WTC11 (cell line): ENCODE results near the gene PPIB. TPM values are rescaled to one million over a fixed set of nuclear protein-coding genes. Genes with fewer than 3 reads are reported as not detected.

Source experiments
- ATAC-seq: fragments of 200-7000 bp; cut with Tn5 transposase; 2 replicates; pipeline ENCODE4 v1.10.0; 2021; ENCODE audit warnings: mild to moderate bottlenecking, moderate library complexity
- CTCF ChIA-PET: fragments of 300-600 bp; sonication (Branson Sonifier 250); formaldehyde crosslinking; loops from one replicate; lab custom pipeline; 2021; ENCODE audit warnings: antibody characterized with exemption; lab: Charles Lee
- POLR2A ChIA-PET: fragments of 350-600 bp; sonication (Branson Sonifier 250); formaldehyde crosslinking; loops from one replicate; lab custom pipeline; 2021; ENCODE audit warnings: antibody characterized with exemption; lab: Charles Lee
- DNase-seq: peaks from one replicate; pipeline ENCODE4 v3.0.0; 2021; ENCODE audit warnings: low spot score
- H3K27ac Mint-ChIP-seq: 2 replicates; pipeline ENCODE4 v1.8.0; 2021; ENCODE audit warnings: mixed read lengths
- H3K27me3 Mint-ChIP-seq: 2 replicates; pipeline ENCODE4 v1.8.0; 2021; ENCODE audit warnings: low read depth, mild to moderate bottlenecking, moderate library complexity, mixed read lengths
- H3K36me3 Mint-ChIP-seq: 2 replicates; pipeline ENCODE4 v1.8.0; 2021; ENCODE audit warnings: mixed read lengths
- H3K4me1 Mint-ChIP-seq: 2 replicates; pipeline ENCODE4 v1.8.0; 2022; ENCODE audit warnings: mixed read lengths
- H3K4me3 Mint-ChIP-seq: 2 replicates; pipeline ENCODE4 v1.8.0; 2021; ENCODE audit warnings: mild to moderate bottlenecking, moderate library complexity, mixed read lengths
- H3K9me3 Mint-ChIP-seq: 2 replicates; pipeline ENCODE4 v1.8.0; 2021; ENCODE audit warnings: mixed read lengths
- ARID4B ChIP-seq: sonication (generic); formaldehyde crosslinking; IDR thresholded peaks from 2 replicates; pipeline ENCODE4 v1.8.0; 2023; ENCODE audit warnings: missing genetic modification reagents, mild to moderate bottlenecking, borderline replicate concordance
- ATF1 ChIP-seq: sonication (generic); formaldehyde crosslinking; IDR thresholded peaks from 2 replicates; pipeline ENCODE4 v1.8.1; 2023; ENCODE audit warnings: mild to moderate bottlenecking, moderate library complexity, missing genetic modification reagents
- E2F4 ChIP-seq: sonication (generic); formaldehyde crosslinking; IDR thresholded peaks from 2 replicates; pipeline ENCODE4 v1.8.1; 2022; ENCODE audit warnings: low read depth, mild to moderate bottlenecking, moderate library complexity, missing genetic modification reagents, borderline replicate concordance
- KAT7 ChIP-seq: sonication (generic); formaldehyde crosslinking; IDR thresholded peaks from 2 replicates; pipeline ENCODE4 v1.8.1; 2023; ENCODE audit warnings: missing genetic modification reagents, mild to moderate bottlenecking, borderline replicate concordance
- RORB ChIP-seq: fragments of 250-450 bp; sonication (Bioruptor Pico); IDR thresholded peaks from 2 replicates; pipeline ENCODE4 v1.9.0; 2021; ENCODE audit warnings: mild to moderate bottlenecking
- USF2 ChIP-seq: sonication (generic); formaldehyde crosslinking; IDR thresholded peaks from 2 replicates; pipeline ENCODE4 v1.8.1; 2023; ENCODE audit warnings: mild to moderate bottlenecking, missing genetic modification reagents, moderate library complexity
- ZNF121 ChIP-seq: sonication (generic); formaldehyde crosslinking; IDR thresholded peaks from 2 replicates; pipeline ENCODE4 v1.8.0; 2023; ENCODE audit warnings: missing genetic modification reagents
- ZNF281 ChIP-seq: sonication (generic); formaldehyde crosslinking; IDR thresholded peaks from 2 replicates; pipeline ENCODE4 v1.8.0; 2023; ENCODE audit warnings: mild to moderate bottlenecking, missing genetic modification reagents
- ZNF425 ChIP-seq: fragments of 250-450 bp; sonication (Bioruptor Pico); conservative IDR thresholded peaks from 2 replicates; pipeline ENCODE4 v1.9.0; 2021; ENCODE audit warnings: mild to moderate bottlenecking
- total RNA-seq: library from RNA; stranded (reverse); gene quantifications from 3 replicates; pipeline ENCODE4 v1.2.3, GENCODE V29; 2021
- TF ChIP-seq, protein P1 (sequence below): sonication (generic); formaldehyde crosslinking; IDR thresholded peaks from 2 replicates; pipeline ENCODE4 v1.8.0; 2022; ENCODE audit warnings: mild to moderate bottlenecking, missing genetic modification reagents

Gene PPIB
- total RNA-seq, 1 experiment from 2014 or later, result 485 TPM

DNA sequence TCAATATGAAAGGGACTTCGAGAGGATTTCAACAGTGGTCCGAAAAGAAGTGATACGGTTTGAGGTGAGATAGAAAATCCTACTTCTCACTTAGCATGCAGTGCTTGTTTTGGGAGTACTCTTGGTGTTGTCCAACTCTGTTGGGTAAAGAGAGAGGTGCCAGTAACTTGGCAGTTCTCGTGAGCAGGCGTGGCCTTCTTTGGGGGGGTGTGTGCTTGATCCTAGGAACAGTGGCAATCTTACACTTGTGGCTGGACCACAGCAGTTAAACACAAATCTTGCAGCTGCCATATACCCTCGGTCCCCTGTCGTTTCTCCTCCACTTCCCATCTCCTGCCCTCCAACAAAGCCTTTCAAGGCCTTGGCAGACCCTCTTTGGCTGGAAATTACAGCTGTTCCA lies 26.5 kb downstream of the PPIB start (continued):
- TF ChIP-seq ARID4B (CRISPR knock-in tag) (no peak), ZNF121 (no peak), USF2 (CRISPR knock-in tag) (no peak), ZNF281 (CRISPR knock-in tag) (no peak)
- TF ChIP-seq, protein P1, sequence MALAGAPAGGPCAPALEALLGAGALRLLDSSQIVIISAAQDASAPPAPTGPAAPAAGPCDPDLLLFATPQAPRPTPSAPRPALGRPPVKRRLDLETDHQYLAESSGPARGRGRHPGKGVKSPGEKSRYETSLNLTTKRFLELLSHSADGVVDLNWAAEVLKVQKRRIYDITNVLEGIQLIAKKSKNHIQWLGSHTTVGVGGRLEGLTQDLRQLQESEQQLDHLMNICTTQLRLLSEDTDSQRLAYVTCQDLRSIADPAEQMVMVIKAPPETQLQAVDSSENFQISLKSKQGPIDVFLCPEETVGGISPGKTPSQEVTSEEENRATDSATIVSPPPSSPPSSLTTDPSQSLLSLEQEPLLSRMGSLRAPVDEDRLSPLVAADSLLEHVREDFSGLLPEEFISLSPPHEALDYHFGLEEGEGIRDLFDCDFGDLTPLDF (CRISPR knock-in tag), result no peak

GRCh38 chr15:64134345-64134829 lies 28.4 kb downstream of the PPIB start:
- Mint-ChIP-seq H3K4me3 (no peak overlapping the region), H3K27me3 (no peaks in the 10 kb centered on the region), H3K9me3 (no peaks in the 10 kb centered on the region), H3K36me3 (peaks cover 59% of the 10 kb centered on the region), H3K4me1 (no peaks in the 10 kb centered on the region), H3K27ac (no peak overlapping the region)
- DNase-seq (no peak), ATAC-seq (no peak)
- TF ChIP-seq KAT7 (CRISPR knock-in tag) (no peak), E2F4 (no peak), ZNF425 (CRISPR knock-in tag) (no peak), ATF1 (CRISPR knock-in tag) (no peak), RORB (CRISPR knock-in tag) (no peak)
- ChIA-PET CTCF (interaction anchor here (0.6 to 1.8 kb wide), 3 partner anchors 15 to 71 kb away, joined by 3 to 6 read pairs (median 5); no protein-coding TSS in a partner anchor), POLR2A (no interaction called here)
